ENCODE results near the gene LAIR2.

DNA sequence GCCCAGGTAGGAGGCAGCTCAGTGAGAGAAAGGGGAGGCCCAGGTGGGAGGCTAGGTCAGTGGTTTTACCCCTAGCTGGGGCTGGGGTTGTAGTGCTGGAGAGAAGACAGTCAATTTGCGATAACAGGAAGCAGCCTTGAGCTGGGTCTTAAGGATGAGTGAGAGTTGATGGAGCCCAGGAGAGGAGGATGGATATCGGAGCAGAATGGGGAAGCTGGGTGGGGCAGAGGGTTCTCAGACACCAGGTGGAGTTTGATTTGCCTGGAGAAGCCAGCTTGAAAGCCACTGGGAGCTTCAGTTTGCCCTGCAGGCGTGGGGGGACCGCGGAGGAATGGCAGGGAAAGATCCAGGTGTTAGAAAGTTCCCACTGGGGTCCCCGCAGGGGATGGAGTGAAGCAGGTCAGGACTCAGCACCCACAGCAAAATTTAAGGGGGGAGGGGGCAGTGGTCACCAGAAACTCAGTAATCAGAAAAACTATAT is 28.7 kb upstream of the LAIR2 start:
- TF ChIP-seq CTCF (IDR thresholded peaks at IDR 0.05): no peak
- TF ChIP-seq POLR2A (IDR thresholded peaks at IDR 0.05): no peak

All from uterus (tissue), 2 donors.